MCF 10A (cell line): Measurements from ENCODE around the gene TRAPPC2. TPM values are rescaled to one million over a fixed set of nuclear protein-coding genes. Genes with fewer than 3 reads are reported as not detected.

ENCODE experiments used
- BruUV-seq: library from RNA; stranded (reverse); fragments of 400-500 nt; replicated peaks from 2 replicates; lab custom pipeline; 2021; lab: Mats Ljungman, UMichigan
- CTCF ChIA-PET: fragments of 300-600 bp; sonication (Branson Sonifier 250); formaldehyde crosslinking; extraction: SDS; loops from one replicate; lab custom pipeline; 2021; ENCODE audit warnings: antibody characterized with exemption, inconsistent platforms; lab: Yijun Ruan, JAX
- POLR2A ChIA-PET: fragments of 300-600, 350-650 bp; sonication (Branson Sonifier 250); formaldehyde crosslinking; extraction: SDS; loops from one replicate; lab custom pipeline; 2020; ENCODE audit warnings: antibody characterized with exemption, inconsistent platforms; lab: Yijun Ruan, JAX
- DNase-seq: peaks from one replicate; pipeline ENCODE4 v3.0.0-alpha.2; 2018; ENCODE audit not compliant: unreplicated experiment
- H3K27ac Mint-ChIP-seq: one replicate; pipeline ENCODE4 v1.8.0; 2022; ENCODE audit warnings: mild to moderate bottlenecking, low read depth, mixed read lengths; ENCODE audit not compliant: unreplicated experiment
- H3K27me3 Mint-ChIP-seq: one replicate; pipeline ENCODE4 v1.8.0; 2022; ENCODE audit warnings: mixed read lengths; ENCODE audit not compliant: insufficient read depth, unreplicated experiment
- H3K36me3 Mint-ChIP-seq: one replicate; pipeline ENCODE4 v1.8.0; 2022; ENCODE audit warnings: mild to moderate bottlenecking, moderate library complexity, mixed read lengths; ENCODE audit not compliant: insufficient read depth, unreplicated experiment
- H3K4me1 Mint-ChIP-seq: one replicate; pipeline ENCODE4 v1.8.0; 2022; ENCODE audit warnings: mixed read lengths; ENCODE audit not compliant: insufficient read depth, unreplicated experiment
- H3K4me3 Mint-ChIP-seq: one replicate; pipeline ENCODE4 v1.8.0; 2022; ENCODE audit warnings: mild to moderate bottlenecking, moderate library complexity, mixed read lengths; ENCODE audit not compliant: unreplicated experiment
- H3K9me3 Mint-ChIP-seq: one replicate; pipeline ENCODE4 v1.8.0; 2022; ENCODE audit warnings: mixed read lengths; ENCODE audit not compliant: unreplicated experiment
- CTCF ChIP-seq: fragments of 200-600 bp; IDR thresholded peaks from one replicate; pipeline ENCODE4 v1.8.0; 2022; ENCODE audit warnings: antibody characterized with exemption, mild to moderate bottlenecking; ENCODE audit not compliant: unreplicated experiment
- intact Hi-C: fragments of 100-400 bp; cut with micrococcal nuclease; formaldehyde crosslinking; loops from 2 replicates; pipeline ENCODE4 v1.14.1; 2022
- total RNA-seq: library from RNA; stranded (reverse); gene quantifications from 2 replicates; pipeline ENCODE4 v1.2.3, GENCODE V29; 2022

The TRAPPC2 gene
- total RNA-seq, 1 experiment from 2014 or later: 21.7 TPM

DNA sequence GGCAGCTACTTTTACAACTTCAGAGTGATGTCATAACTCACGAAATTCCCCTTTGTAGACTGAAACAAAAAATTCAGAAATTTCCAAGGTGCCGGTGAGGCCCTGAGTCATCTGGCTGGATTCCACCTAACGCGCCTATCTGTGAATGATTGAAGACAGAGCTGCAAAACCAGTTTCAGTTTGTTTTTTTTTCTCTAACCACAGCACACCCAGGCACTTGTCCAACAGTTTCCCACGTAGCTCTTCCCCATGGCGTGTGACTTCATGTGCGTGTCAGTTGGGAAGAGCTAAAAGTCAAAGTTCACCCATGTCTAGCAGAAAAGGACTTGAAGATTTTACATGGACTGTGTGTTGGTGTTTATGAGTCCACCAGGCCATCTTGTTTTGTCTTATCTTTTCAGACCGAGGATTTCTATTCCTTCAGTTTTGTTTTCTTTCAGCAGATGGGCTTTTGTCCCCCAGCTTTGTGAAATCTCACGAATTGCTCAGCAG, 65.1 kb downstream of the TRAPPC2 start:
- Mint-ChIP-seq H3K27ac (peak overlapping the region; percentile 90), H3K9me3 (no peaks in the 10 kb centered on the region)
- TF ChIP-seq CTCF: no peak

GRCh38 chrX:13667919-13668318, 66.5 kb downstream of the TRAPPC2 start:
- no peak for TF ChIP-seq CTCF
- Mint-ChIP-seq H3K4me1 (no peaks in the 10 kb centered on the region), H3K36me3 (peaks cover 3% of the 10 kb centered on the region), H3K27ac (no peak overlapping the region), H3K9me3 (no peaks in the 10 kb centered on the region), H3K4me3 (no peak overlapping the region), H3K27me3 (peaks cover 19% of the 10 kb centered on the region)
- DNase-seq: peak; percentile 37
- intact Hi-C loops: no loop called here
- POLR2A ChIA-PET: interaction anchor here (0.7 to 1.8 kb wide), 3 partner anchors 9 to 23 kb away, joined by 4 read pairs; no protein-coding TSS in a partner anchor
- CTCF ChIA-PET: interaction anchor here (0.6 to 1.4 kb wide), 2 partner anchors 180 to 364 kb away, joined by 3 to 4 read pairs; no protein-coding TSS in a partner anchor
- no TSS peak for BruUV-seq

More for the DNA sequence above, 65.1 kb downstream of the TRAPPC2 start:
- peaks cover 22% of the 10 kb centered on the region for H3K27me3 Mint-ChIP-seq
- POLR2A ChIA-PET: interaction anchor here (0.6 to 2.3 kb wide), 17 partner anchors 10 to 360 kb away, joined by 3 to 49 read pairs (median 4); partner anchors contain the start of genes OFD1, RAB9A and TRAPPC2
- no peaks in the 10 kb centered on the region for H3K36me3 Mint-ChIP-seq
- H3K4me3 Mint-ChIP-seq: peak overlapping the region; percentile 41
- DNase-seq: peak; percentile 99
- no TSS peak for BruUV-seq
- intact Hi-C loops: no loop called here
- CTCF ChIA-PET: interaction anchor here (0.6 to 1.5 kb wide), 8 partner anchors 10 to 362 kb away, joined by 3 to 7 read pairs (median 3); partner anchors contain the start of genes OFD1 and TRAPPC2
- H3K4me1 Mint-ChIP-seq: no peaks in the 10 kb centered on the region

- no peak for DNase-seq
- ChIA-PET CTCF (interaction anchor here (1.4 kb wide), 1 partner anchor 365 kb away, joined by 4 read pairs; no protein-coding TSS in a partner anchor), POLR2A (interaction anchor here (1.0 to 1.4 kb wide), 3 partner anchors 21 to 27 kb away, joined by 3 to 4 read pairs (median 4); no protein-coding TSS in a partner anchor)
- BruUV-seq: no TSS peak
- no peaks in the 10 kb centered on the region for H3K4me1 Mint-ChIP-seq
- H3K36me3 Mint-ChIP-seq: peaks cover 8% of the 10 kb centered on the region
- no peak overlapping the region for H3K27ac Mint-ChIP-seq
- no peak overlapping the region for H3K4me3 Mint-ChIP-seq
- H3K9me3 Mint-ChIP-seq: no peaks in the 10 kb centered on the region
- H3K27me3 Mint-ChIP-seq: peaks cover 15% of the 10 kb centered on the region
- intact Hi-C loops: no loop called here
- TF ChIP-seq CTCF: no peak
Measured at GRCh38 chrX:13666836-13667235, 67.6 kb downstream of the TRAPPC2 start.

DNA sequence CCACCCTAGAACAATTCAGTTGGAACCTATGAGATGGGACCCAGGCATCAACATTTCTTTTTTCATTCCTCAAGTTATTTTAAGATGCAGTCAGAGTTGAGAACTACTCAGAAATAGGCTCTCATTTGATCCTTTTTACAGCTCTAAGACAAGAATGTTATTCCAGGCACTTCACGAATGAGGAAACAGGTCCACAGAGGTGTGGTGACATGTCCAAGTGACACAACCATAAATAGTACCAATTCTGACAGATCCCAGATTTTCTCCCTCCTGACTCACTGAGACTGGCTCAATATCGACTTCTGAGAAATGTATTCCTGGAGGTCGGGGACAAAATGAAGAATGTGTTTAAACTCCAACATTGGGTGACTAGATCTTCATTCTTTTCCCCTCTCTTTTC, 70.4 kb downstream of the TRAPPC2 start:
- DNase-seq: no peak
- BruUV-seq: no TSS peak
- no peak overlapping the region for H3K4me3 Mint-ChIP-seq
- H3K4me1 Mint-ChIP-seq: peaks cover 2% of the 10 kb centered on the region
- H3K9me3 Mint-ChIP-seq: no peaks in the 10 kb centered on the region
- intact Hi-C loops: no loop called here
- no peak overlapping the region for H3K27ac Mint-ChIP-seq
- ChIA-PET CTCF (interaction anchor here (0.6 kb wide), 1 partner anchor 368 kb away, joined by 4 read pairs; no protein-coding TSS in a partner anchor), POLR2A (interaction anchor here (1.3 to 2.0 kb wide), 2 partner anchors 11 to 73 kb away, joined by 5 to 7 read pairs; partner anchors contain the start of gene TCEANC)
- TF ChIP-seq CTCF: no peak
- H3K27me3 Mint-ChIP-seq: peaks cover 12% of the 10 kb centered on the region
- H3K36me3 Mint-ChIP-seq: peaks cover 14% of the 10 kb centered on the region
